B cell (primary cell): Measurements from ENCODE around the gene CCDC120. TPM values are rescaled to one million over a fixed set of nuclear protein-coding genes. Genes with fewer than 3 reads are reported as not detected.

Experiments used
- ATAC-seq: fragments of 200-7000 bp; cut with Tn5 transposase; one replicate; pipeline ENCODE4 v1.10.0; 2021; ENCODE audit warnings: low read depth, mild to moderate bottlenecking, moderate number of reproducible peaks, moderate library complexity
- CTCF ChIA-PET: fragments of 350-600 bp; sonication (Branson Sonifier 250); formaldehyde crosslinking; loops from one replicate; lab custom pipeline; 2021; ENCODE audit warnings: antibody characterized with exemption, inconsistent platforms; lab: Charles Lee
- POLR2A ChIA-PET: fragments of 350-600 bp; sonication (Branson Sonifier 250); formaldehyde crosslinking; loops from one replicate; lab custom pipeline; 2021; ENCODE audit warnings: antibody characterized with exemption; lab: Charles Lee
- DNase-seq: peaks from one replicate; pipeline ENCODE4 v3.0.0; 2013
- H2AFZ ChIP-seq: 2 replicates; pipeline ENCODE4 v1.6.1; 2012; ENCODE audit warnings: mild to moderate bottlenecking, low read depth, low read length; ENCODE audit not compliant: insufficient read depth, poor library complexity, severe bottlenecking
- H3K27ac ChIP-seq, 2 donors: 1 replicate in 1 of 2; 2 replicates in 1 of 2; pipeline ENCODE4 v1.5.1; 2012 to 2013; ENCODE audit warnings: low read length in 2 of 2, mild to moderate bottlenecking in 2 of 2, moderate library complexity in 1 of 2
- H3K27me3 ChIP-seq, 4 experiments: fragments of 200-600 bp in 1 of 4; sonication (generic) in 1 of 4; replicated peaks in 1 of 4; 1 replicate in 2 of 4; 2 replicates in 2 of 4; pipeline versions ENCODE4 v1.6.1 to v1.7.0; 2013 to 2016; ENCODE audit warnings: low read length in 3 of 4, mild to moderate bottlenecking in 2 of 4, mixed read lengths in 1 of 4, moderate library complexity in 1 of 4; ENCODE audit not compliant: insufficient read depth in 4 of 4, control insufficient read depth in 3 of 4; ENCODE audit errors: control extremely low read depth in 1 of 4
- H3K36me3 ChIP-seq, 2 experiments: replicated peaks in 1 of 2; 1 replicate in 1 of 2; 2 replicates in 1 of 2; pipeline versions ENCODE4 v1.6.1 to v1.7.1; 2013; ENCODE audit warnings: low read length in 1 of 2; ENCODE audit not compliant: insufficient read depth in 2 of 2, control insufficient read depth in 1 of 2; ENCODE audit errors: control extremely low read depth in 1 of 2, extremely low read depth in 1 of 2
- H3K4me1 ChIP-seq, 2 donors: fragments of 200-600 bp in 1 of 2; sonication (generic) in 1 of 2; 1 replicate in 1 of 2; 2 replicates in 1 of 2; pipeline versions ENCODE4 v1.5.1 to v1.6.1; 2013 to 2017; ENCODE audit warnings: low read length in 2 of 2; ENCODE audit not compliant: control insufficient read depth in 2 of 2, insufficient read depth in 2 of 2
- H3K4me2 ChIP-seq: replicated peaks from 2 replicates; pipeline ENCODE3; 2012; ENCODE audit warnings: mild to moderate bottlenecking, low read depth, low read length; ENCODE audit not compliant: poor library complexity, severe bottlenecking
- H3K4me3 ChIP-seq, 5 experiments: fragments of 200-600 bp in 1 of 5; sonication (generic) in 1 of 5; 1 replicate in 3 of 5; 2 replicates in 2 of 5; pipeline versions ENCODE4 v1.5.1 to v1.7.0; 2011 to 2016; ENCODE audit warnings: low read length in 4 of 5, mild to moderate bottlenecking in 4 of 5, low read depth in 2 of 5, control low read depth in 1 of 5, moderate library complexity in 1 of 5; ENCODE audit not compliant: insufficient read depth in 1 of 5; ENCODE audit errors: control extremely low read depth in 1 of 5, extremely low read depth in 1 of 5
- H3K79me2 ChIP-seq: fragments of 200-600 bp; sonication (generic); one replicate; pipeline ENCODE4 v1.6.0; 2016; ENCODE audit warnings: low read length; ENCODE audit not compliant: control insufficient read depth, insufficient read depth
- H3K9ac ChIP-seq: fragments of 200-600 bp; sonication (generic); 2 replicates; pipeline ENCODE4 v1.6.1; 2017; ENCODE audit warnings: mild to moderate bottlenecking, low read length, moderate library complexity
- H3K9me3 ChIP-seq, 3 donors: one replicate each; pipeline versions ENCODE4 v1.6.1 to v1.7.1; 2013; ENCODE audit warnings: low read length in 2 of 3; ENCODE audit not compliant: control insufficient read depth in 2 of 3, insufficient read depth in 1 of 3; ENCODE audit errors: control extremely low read depth in 1 of 3
- H4K20me1 ChIP-seq: 2 replicates; pipeline ENCODE4 v1.6.0; 2012; ENCODE audit warnings: mild to moderate bottlenecking, low read length; ENCODE audit not compliant: insufficient read depth, control insufficient read depth, poor library complexity, severe bottlenecking
- H3K27ac Mint-ChIP-seq: one replicate; pipeline ENCODE4 v1.8.0; 2021; ENCODE audit warnings: mixed read lengths
- H3K27me3 Mint-ChIP-seq: one replicate; pipeline ENCODE4 v1.8.0; 2021; ENCODE audit warnings: mixed read lengths
- H3K4me1 Mint-ChIP-seq: one replicate; pipeline ENCODE4 v1.8.0; 2021; ENCODE audit warnings: mixed read lengths
- H3K4me3 Mint-ChIP-seq: one replicate; pipeline ENCODE4 v1.8.0; 2021; ENCODE audit warnings: mixed read lengths
- H3K9me3 Mint-ChIP-seq: one replicate; pipeline ENCODE4 v1.8.0; 2022; ENCODE audit warnings: mixed read lengths; ENCODE audit not compliant: insufficient read depth
- CTCF ChIP-seq: fragments of 200-600 bp; IDR thresholded peaks from one replicate; pipeline ENCODE4 v1.8.0; 2022; ENCODE audit warnings: antibody characterized with exemption, mild to moderate bottlenecking
- EZH2 ChIP-seq: IDR thresholded peaks from 2 replicates; pipeline ENCODE4 v1.6.1; 2012; ENCODE audit warnings: borderline replicate concordance, low read depth, mild to moderate bottlenecking, moderate library complexity, low read length; ENCODE audit not compliant: insufficient read depth, poor library complexity, severe bottlenecking
- WGBS: methylation state at CpG from one replicate; pipeline ENCODE4 v1.1.5; 2013; ENCODE audit warnings: missing lambda C conversion rate; ENCODE audit not compliant: insufficient coverage; 5-methylcytosine and 5-hydroxymethylcytosine counted together
- intact Hi-C: fragments of 100-400 bp; cut with micrococcal nuclease; formaldehyde crosslinking; loops from one replicate; pipeline ENCODE4 v1.10.0; 2022
- polyA plus RNA-seq: library from polyadenylated mRNA; depleted of rRNA; stranded (reverse); fragments of >200 nt; gene quantifications from 2 replicates; pipeline ENCODE4 v1.2.3, GENCODE V29; 2012
- total RNA-seq, 2 donors: library from RNA; stranded (reverse); fragments of 120-200 nt in 1 of 2; gene quantifications; 1 replicate in 1 of 2; 2 replicates in 1 of 2; pipeline versions ENCODE4 v1.2.3 to v1.2.4, GENCODE V29; 2013 to 2022

CCDC120 gene
- total and polyA plus RNA-seq, 2 donors (not counting 1 experiment from before 2014, with no cell fraction given): 5.7 to 12.5 TPM

DNA sequence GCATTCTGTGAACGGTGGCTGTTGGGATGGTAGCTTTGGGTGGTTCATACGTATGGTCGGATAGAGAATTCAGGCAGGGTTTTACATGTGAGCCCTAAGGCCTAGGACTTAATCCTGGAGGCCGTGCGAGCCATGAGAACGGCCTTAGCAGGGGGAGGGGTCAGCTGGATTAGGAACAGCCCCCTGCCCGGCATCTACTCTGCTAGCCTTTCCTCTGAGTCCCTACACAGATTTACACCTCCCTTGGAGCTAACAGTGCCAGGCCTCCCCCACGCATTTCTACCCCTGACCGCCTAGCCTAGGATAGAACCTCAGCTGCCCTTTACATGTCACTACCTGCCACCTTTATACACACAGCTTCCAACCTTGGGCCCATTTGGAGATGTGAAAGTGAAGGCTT is 7.9 kb downstream of the CCDC120 start:
- Mint-ChIP-seq H3K4me3 (no peak overlapping the region), H3K27me3 (no peaks in the 10 kb centered on the region), H3K27ac (no peak overlapping the region), H3K9me3 (no peaks in the 10 kb centered on the region), H3K4me1 (no peaks in the 10 kb centered on the region)
- Histone ChIP-seq H3K36me3 (peaks cover 0 to 4% of the 10 kb centered on the region in 2 experiments), H2AFZ (no peak overlapping the region), H3K9ac (no peak overlapping the region), H3K4me1 (no peaks in the 10 kb centered on the region), H3K4me3 (no peak overlapping the region), H4K20me1 (no peaks in the 10 kb centered on the region), H3K4me2 (no peak overlapping the region), H3K27ac (no peak overlapping the region), H3K9me3 (no peaks in the 10 kb centered on the region), H3K79me2 (no peaks in the 10 kb centered on the region), H3K27me3 (no peaks in the 10 kb centered on the region)
- CTCF ChIA-PET: no interaction called here
- 90% methylated on average over 2 of the region's 9 CpGs for WGBS
- DNase-seq: no peak
- intact Hi-C loops: no loop called here
- no peak for TF ChIP-seq EZH2
- TF ChIP-seq CTCF: no peak
- no peak for ATAC-seq
- POLR2A ChIA-PET: no interaction called here

GRCh38 chrX:49067285-49068120 is 8.7 kb downstream of the CCDC120 start:
- Mint-ChIP-seq H3K27ac (no peak overlapping the region), H3K9me3 (no peaks in the 10 kb centered on the region)
- H3K9ac ChIP-seq: no peak overlapping the region

More at GRCh38 chrX:49067285-49068120, 8.7 kb downstream of the CCDC120 start:
- no peak overlapping the region for H3K27ac ChIP-seq
- no peaks in the 10 kb centered on the region for H3K9me3 ChIP-seq
- no peaks in the 10 kb centered on the region for H3K27me3 ChIP-seq
- no peak for DNase-seq
- intact Hi-C loops: no loop called here
- H4K20me1 ChIP-seq: no peaks in the 10 kb centered on the region
- Mint-ChIP-seq H3K27me3 (no peaks in the 10 kb centered on the region), H3K4me3 (no peak overlapping the region), H3K4me1 (peaks cover 1% of the 10 kb centered on the region)
- ATAC-seq: no peak
- H3K4me2 ChIP-seq: no peak overlapping the region
- H2AFZ ChIP-seq: no peak overlapping the region
- POLR2A ChIA-PET: interaction anchor here (0.6 kb wide), 1 partner anchor 64 kb away, joined by 4 read pairs; no protein-coding TSS in a partner anchor
- H3K36me3 ChIP-seq: peaks cover 0 to 4% of the 10 kb centered on the region in 2 experiments
- H3K4me1 ChIP-seq: peaks cover 0 to under 1% of the 10 kb centered on the region in 2 donors
- 97% methylated on average over 16 of the region's 41 CpGs for WGBS
- TF ChIP-seq EZH2: no peak
- TF ChIP-seq CTCF: no peak
- CTCF ChIA-PET: no interaction called here
- H3K79me2 ChIP-seq: no peaks in the 10 kb centered on the region
- H3K4me3 ChIP-seq: no peak overlapping the region
